Measurements from ENCODE around the gene HAO1.
"Not testable (repeated sequence)": the region's sequence is repeated elsewhere in the genome, so short reads cannot be mapped to it uniquely, and the experiment has no call there.

The HAO1 gene

DNA sequence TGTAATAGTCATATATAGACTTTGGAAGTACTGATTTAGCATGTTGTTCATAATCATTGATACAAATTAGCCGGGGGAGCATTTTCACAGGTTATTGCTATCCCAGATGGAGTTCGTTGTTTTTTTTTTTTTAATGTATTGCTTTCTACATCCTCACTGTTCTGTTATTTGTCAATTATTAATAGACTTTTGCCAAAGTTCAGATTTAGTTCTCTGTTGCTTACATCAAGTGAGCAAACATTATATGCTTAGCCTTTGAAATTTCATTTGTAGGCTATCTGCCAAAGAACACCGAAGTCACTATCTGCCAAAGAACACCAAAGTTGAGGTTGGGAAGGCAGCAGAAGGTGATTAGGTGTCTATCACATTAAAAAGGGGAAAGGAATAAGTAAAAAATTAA lies at the start of gene HAO1:
TSS of gene HAO1 (minus strand) at position 118 of the 400 bp plus-strand sequence. CDS start at position 82, 36 bp downstream.
- DNase-seq (ENCODE audit: low read depth in 2 of 2) = no peak

DNA sequence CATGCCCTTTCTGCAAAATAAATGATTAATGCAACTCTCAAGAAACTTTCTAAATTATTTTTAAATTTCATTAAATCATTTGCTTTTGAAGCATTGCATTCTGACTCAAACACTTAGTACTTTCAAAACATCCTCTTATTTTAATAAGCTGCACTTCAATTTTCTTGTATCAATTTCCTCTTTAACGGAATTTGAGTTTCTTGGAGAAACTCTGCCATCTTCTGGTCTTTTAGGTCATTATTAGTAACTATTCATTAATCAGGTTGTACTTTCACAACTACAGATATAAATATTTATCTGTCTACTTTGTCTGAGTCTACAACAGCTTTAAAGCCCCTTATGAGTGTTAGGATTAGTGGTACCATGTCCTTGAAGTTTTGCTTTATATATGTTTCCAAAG lies 49.1 kb upstream of the HAO1 start:
- DNase-seq (ENCODE audit: low read depth in 2 of 2) = no peak

DNA sequence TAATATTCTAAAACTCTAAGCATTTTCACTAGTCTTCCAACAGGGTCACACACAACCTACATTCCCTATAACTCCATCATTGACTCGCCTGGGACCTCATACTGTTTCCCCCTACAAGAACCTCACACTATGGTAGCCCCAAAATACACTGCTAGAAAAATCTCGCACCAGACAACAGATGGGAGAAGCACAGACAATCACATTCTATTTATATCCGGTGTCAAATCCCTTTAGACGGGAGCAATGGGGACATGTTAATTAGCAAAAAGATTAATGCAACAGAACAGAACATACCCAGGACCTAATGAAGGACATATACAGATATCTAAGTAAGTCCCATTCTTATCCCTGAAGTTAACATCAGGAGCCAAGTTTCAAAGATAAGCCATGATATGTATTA lies 45.7 kb upstream of the HAO1 start:
- DNase-seq (ENCODE audit: low read depth in 2 of 2) = no peak

DNA sequence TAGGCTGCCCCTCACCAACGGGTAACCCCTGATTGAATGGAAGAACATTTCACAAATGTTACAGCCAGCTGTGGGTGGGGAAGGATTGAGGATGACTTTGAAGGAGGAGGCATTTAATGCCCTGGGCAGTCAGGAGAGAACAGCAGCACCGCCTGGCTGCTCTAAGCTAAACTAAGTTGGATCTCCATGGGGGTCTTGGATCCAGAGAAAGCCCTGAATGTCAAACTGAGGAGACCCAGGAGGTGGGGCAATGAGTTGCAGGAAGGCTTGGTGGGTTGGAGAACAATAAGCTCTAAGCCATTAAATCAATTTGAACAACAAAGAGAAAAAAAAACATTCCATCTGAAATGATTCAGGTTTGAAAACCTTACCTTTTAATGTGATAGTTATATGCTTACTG lies 43.9 kb upstream of the HAO1 start:
- DNase-seq (ENCODE audit: low read depth in 2 of 2) = no peak

DNA sequence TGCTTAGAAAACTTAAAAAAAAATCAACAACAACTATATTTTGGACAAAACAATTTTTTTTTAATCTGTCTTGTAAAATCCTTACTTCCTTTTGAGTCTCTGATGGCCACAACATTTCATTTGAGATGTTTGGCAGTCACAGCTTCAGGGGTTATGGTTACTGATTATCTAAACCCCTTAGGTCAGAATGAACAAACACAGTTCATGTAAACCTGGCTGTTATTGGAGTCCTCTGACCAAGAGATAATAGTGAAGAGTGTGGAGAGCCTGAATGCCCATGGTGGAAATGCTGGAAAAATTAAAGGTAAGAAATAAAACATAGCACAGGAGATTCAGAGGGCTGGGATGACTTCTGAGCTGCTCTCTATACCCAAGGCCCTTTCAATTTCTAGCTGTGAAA lies 41.1 kb upstream of the HAO1 start:
- DNase-seq (ENCODE audit: low read depth in 2 of 2) = no peak

DNA sequence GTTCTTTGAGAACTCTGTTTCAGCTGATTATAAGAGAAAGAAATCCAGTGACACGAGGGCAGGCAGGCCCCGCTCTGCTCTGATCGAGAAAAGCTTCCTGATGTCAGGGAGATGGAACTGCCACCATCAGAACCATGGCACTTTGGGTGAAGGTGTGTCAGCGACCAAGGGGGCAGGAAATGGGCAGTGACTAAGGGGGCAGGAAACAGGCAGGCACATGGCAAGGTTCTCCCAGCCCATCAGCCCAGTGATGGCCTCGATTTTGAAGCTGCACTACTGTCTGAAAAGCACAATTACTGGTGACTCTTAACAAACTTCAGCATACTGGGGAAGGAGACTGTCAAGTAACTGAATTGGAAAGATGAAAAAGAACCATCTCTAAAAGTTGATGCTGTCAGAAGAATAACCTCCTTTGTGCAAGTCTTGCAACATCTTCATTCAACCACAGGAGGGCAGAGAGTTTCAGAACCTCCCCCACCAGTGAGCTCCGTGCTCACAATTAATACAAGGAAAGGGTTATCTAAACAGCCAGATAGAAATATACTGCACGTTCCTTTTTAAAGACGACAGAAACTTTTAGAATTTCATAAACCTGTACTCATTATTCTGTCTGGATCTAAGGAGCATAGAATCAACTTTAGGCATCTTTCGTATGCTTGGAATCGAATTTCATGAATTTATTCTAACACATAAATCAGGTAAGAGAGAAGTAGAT lies 40.2 kb upstream of the HAO1 start:
- no peak for DNase-seq (ENCODE audit: low read depth in 2 of 2)

DNA sequence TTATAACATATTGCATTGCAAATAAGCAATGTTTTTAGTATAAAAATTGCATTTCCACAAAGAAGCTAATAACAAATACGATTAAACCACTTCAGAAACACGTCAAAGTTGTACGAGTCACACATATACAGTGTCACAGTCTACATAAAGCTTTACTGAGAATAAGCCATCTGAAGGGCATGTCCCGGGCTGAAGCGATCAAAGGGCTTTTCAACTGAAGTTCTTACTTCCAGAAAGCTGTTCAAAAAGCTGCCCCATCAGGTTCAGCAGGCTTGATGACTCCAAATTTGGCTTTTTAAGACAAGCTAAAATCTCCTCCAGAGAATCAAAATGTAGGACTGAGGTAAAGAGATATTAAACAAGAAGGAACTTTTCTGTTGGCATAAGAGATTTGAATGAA lies 37.5 kb upstream of the HAO1 start:
- no peak for DNase-seq (ENCODE audit: low read depth in 2 of 2)

DNA sequence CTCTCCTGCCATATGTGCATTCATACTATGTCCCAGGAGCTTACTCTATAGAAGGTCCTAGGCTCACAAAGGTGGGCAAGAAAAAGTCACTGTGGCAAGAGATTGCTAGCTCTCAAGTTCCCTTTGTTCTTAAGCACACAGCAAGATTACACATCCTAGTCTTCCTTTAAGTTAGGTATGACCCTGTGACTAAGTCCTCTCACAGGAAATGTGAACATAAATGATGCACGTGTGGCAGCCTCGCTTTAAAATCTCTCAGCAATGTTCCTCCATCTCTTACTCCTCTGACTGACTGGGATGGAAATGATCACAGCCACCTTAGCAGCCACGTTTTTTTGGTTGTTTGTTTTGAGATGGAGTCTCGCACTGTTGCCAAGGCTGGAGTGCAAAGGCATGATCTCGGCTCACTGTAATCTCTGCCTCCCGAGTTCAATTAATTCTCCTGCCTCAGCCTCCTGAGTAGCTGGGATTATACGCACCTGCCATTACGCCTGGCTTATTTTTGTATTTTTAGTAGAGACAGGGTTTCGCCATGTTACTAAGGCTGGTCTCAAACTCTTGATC lies 35.7 kb upstream of the HAO1 start:
- no peak for DNase-seq (ENCODE audit: low read depth in 2 of 2)

DNA sequence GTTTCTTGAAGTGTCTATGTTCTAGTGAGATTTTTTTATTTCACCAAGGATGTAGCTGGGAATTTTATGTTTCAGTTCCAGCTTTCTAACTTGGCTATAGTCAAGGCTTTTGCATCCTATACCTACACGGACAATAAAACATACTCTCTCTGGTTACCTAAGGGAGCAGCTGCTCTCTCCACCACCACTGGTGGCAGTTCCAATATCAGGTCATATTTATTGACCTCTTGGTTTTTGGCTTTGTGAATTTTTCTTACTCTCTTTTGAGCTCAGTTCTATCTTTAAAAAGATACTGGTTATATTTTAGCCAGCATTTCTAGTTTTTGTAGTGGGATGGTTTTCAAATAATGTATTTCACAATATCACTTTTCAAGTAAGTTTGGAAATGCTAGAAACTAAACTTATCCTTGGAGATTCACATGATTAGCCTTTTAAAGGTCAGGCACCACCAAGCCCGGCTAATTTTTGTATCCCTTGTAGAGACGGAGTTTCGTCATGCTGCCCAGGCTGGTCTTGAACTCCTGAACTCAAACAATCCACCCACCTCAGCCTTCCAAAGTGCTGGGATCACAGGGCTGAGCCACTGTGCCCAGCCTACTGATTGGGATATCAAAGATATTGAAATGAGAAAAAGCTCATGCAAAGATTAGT lies 34.7 kb upstream of the HAO1 start:
- DNase-seq (ENCODE audit: low read depth in 2 of 2) = no peak

DNA sequence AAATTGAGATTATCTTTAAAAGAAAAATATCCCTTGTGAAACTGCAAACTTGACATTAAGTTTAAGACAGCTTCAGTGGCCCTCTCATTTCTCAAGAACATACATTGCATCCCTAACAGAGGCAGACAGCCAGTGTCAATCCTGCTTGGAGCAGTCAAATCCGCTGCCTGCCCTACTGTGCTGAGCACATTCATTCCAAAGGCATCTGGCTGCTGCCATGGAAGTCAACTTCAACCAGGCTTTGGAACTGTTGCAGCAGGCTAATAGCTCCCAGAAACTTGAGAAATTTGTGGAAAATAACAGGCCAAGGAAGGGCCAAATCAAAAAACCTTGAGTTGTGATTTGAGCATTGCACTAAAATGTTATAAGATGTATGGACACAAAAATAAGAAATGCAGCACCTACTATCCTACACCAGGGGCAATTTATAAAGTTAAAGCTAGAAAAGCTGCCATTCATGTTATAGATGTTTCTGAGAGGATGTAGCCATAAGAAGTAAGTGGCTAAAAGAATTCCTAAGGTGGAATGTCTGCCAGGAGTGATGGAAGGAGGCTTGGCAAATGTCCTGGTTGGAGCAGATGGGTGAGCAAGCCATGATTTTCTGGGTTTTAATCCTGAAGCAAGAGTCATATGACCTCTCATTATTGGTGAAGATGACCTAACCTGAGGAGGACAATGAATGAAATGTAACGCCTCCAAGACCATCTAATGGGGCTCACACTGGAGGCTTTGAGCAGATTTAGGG lies 31.4 kb upstream of the HAO1 start:
- DNase-seq (ENCODE audit: low read depth in 2 of 2) = no peak

DNA sequence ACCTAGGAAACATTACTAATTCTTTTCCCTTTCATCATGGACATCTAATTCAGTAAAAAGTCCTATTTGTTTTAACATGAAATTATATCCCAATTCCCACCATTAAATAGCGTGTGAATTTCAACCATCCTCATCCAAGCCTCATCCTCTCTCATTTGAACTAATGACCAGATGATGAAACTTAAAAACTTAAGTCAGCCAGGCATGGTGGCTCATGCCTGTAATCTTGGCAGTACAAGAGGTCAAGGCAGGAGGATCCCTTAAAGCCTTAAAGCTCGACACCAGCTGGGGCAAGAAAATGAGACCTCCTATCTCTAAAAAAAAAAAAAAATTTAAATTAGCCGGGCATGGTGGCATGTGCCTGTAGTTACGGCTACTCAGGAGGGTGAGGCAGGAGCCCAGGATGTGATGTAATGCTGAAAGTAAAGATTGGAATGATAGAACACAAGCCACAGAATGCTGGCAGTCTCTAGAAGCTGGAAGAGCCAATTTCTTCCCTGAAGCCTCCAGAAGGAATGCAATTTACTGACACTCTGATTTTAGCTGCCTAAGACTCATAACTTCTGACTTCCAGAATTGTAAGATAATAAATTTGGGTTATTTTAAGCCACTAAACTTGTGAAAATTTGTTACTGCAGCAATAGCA lies 27.1 kb upstream of the HAO1 start:
- DNase-seq (ENCODE audit: low read depth in 2 of 2) = no peak

DNA sequence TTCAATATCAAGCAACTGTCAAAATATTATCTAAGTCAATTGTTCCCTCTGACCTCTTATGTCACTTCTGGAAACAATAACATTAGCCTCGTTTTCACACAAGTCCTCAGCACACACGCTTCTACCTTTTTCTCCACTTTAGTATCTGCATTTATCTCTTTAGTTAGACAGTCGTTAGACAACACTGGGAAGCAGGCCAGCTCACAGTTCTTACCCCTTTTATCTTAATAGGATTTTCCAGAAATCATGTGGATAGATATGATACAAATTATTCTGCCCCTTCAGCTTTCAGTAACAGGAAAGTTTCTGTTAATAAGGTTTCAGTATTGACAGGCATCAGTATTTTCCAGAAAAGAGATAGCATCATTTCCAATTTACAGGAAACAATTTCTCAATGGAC lies 25.9 kb upstream of the HAO1 start:
- DNase-seq (ENCODE audit: low read depth in 2 of 2) = no peak

DNA sequence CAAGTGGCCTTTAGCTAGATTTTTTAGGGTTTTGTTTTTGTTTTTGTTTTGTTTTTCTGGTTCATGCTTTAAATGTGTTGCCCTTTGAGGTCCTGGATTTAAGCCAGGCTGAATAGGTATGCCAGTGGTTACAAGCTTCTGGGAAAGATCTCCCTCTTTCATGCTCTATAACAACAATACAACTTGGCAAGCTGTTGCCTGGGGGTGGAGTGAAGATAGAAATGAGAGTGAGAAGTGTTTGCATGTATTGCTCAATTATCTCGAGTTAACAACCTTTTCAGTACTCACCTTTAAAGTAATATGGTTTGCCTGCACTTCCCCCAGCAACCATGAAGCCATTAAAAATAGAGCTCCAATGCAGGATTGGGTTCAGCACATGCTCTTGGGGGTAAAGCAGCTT lies 19.2 kb upstream of the HAO1 start:
- DNase-seq (ENCODE audit: low read depth in 2 of 2) = no peak

DNA sequence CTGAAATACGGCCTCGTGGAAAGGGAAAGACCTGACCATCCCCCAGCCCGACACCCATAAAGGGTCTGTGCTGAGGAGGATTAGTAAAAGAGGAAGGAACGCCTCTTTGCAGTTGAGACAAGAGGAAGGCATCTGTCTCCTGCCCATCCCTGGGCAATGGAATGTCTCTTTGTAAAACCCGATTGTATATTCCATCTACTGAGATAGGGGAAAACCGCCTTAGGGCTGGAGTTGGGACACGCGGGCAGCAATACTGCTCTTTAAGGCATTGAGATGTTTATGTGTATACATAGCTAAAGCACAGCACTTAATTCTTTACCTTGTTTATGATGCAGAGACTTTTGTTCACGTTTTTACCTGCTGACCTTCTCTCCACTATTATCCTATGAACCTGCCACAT lies 16.3 kb upstream of the HAO1 start:
- not testable (repeated sequence) for DNase-seq (ENCODE audit: low read depth in 2 of 2)

DNA sequence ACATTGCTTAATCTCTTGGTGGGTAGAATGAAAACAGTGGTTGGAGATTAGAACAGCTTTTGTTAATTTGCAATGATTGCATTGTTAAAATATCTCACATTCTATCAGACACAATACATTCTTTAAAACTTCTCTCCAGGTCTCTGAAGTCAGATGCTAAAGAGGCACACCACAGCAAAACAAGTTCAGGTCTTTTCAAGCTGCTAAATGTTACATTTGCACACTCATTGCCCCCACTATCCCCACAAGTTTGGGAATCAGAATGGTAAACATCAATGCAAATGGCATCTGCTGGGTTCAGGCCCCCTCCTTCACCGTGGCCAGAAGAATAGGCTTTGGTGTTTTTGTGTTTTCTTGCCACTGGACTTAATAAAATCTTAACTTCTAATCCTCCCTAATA lies 10.1 kb upstream of the HAO1 start:
- DNase-seq (ENCODE audit: low read depth in 2 of 2) = no peak

DNA sequence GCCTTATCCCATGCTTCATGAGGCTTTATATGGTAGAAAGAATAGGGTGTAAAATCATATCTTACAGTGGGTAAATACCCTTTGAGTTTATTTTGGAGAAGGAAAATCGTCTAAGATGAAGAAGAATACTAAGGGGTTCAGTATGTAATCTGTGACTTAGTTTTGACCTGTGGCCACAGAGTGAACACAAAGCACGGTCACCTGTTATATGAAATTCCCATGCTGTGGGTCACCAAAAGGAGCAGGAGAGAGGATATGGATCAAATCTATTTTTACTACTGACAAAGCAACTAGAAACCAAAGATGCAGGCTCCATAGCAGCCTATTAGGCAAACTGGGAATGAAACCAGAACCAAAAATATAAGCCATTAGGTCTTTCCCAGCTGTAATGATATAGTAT lies 3.6 kb upstream of the HAO1 start:
- no peak for DNase-seq (ENCODE audit: low read depth in 2 of 2)

DNA sequence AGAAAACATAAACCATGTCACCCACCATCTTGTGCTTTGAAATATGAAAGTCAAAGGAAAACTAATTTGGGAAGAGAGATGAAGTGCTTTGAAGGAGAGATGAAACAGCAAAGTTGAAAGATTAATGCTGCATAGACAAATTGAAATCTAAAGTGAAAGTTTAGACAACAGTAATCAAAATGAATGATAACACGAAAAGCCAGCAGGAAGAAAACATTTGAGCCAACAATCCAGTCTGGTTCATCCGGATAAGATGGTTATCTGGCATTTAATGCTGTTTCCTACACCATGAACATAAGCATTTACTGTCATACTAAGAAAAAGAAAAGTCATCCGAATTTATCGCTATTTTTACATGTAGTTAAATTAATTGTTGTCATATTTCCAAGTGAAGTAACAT lies 595 bp downstream of the HAO1 start:
- no peak for DNase-seq (ENCODE audit: low read depth in 2 of 2)

DNA sequence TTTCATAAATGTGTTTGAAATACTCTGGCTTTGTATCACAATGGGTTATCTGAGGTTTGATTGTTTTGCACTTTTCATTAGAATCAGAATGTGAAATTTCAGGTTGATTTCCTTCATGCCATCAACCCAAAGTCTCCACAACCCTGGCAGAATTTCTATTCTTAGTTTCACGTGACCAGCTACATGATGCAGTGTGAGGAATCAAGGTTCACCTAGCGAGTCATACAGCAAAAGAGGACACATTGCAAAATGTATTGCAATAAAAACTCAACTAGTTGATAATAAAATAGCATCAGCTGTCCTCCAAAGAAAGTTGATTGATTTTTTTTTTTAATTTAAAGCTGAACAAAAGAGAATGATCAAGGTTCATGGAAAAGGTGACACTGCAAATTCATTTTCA lies 2.2 kb downstream of the HAO1 start:
- no peak for DNase-seq (ENCODE audit: low read depth in 2 of 2)

DNA sequence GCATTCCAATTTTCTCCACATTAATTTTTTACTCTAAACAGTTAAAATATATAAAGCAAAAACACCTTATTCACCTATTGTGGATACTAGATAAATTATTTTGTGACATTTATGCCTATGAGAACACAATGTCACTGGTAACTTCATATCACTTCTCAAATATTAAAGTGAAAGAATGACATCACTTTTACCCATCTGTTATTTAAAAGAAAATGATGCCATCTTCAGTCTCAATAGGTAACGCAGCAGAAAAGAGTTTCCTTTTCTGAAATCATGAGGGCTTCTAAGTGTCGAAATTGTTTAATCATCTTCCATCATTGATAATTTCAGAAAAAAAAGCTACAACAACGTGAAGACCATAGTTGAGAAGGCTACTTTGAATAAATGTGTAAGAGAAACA lies 2.9 kb downstream of the HAO1 start:
- DNase-seq (ENCODE audit: low read depth in 2 of 2) = no peak

DNA sequence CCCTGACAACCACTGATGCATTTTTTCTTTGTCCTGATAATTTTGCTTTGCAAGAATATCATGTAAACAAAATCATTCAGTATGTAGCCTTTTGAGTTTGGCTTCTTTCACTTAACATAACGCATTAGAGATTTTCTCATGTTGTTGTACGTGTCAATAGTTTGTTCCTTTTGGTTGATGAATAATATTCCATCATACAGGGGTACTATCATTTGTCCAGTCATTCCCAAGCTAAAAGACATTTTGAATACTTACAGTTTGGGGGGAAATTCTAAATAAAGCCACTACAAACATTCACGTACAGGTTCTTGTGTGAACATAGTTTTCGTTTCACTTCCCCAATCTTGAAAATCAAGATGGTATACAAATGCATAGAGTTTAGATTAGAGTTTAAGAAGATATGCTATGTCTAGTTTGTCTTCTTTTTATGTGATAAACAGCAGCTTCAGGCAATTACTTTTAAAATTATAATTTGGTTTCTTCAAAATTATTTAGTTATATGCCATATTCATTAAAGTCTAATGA lies 5.2 kb downstream of the HAO1 start:
- no peak for DNase-seq (ENCODE audit: low read depth in 2 of 2)

DNA sequence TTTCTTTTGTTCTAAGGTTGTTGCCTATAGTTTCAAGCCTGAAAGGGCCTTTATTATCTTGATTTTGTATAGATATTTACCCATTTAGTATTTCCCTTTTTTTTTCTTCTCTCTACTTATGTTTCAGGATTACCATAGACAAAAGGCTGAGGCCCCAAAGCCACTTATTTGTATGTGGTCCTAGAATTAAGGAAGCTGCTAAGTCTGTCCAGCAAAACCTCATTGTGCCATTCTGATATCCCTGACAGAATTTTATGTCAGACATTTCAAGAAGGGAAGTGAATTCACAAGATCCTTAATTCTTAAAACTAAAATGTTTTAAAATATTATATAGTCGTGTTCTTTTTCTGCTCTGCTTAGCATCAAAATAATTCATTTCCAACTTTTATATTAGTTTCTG lies 6.9 kb downstream of the HAO1 start:
- no peak for DNase-seq (ENCODE audit: low read depth in 2 of 2)

DNA sequence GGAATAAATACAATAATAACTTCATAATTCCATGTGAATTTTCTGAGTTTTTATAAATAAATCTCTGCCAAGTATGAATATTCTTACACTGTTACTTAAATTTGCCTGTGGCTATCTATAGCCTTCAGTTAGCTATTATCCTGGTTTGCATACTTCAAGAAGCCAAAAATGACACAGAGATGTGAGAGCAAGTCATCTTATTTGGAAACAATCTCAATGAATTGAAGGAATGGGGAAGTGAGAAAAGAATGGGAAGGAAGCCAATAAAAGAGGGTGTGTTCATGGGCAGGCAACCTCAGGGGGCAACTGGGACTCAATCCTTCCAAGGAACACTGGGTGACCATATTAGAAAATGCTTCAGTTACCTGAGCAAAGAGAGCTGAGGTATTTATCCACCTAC lies 9.9 kb downstream of the HAO1 start:
- no peak for DNase-seq (ENCODE audit: low read depth in 2 of 2)
